Aorta (tissue), 5 donors: ENCODE results near the gene FRRS1L. TPM values are rescaled to one million over a fixed set of nuclear protein-coding genes. Genes with fewer than 3 reads are reported as not detected.

Source experiments
- ATAC-seq: fragments of 200-7000 bp; cut with Tn5 transposase; one replicate; pipeline ENCODE4 v1.9.1; 2022; ENCODE audit warnings: moderate library complexity; ENCODE audit not compliant: low FRiP score
- DNase-seq, 2 donors: peaks; one replicate each; pipeline ENCODE4 v3.0.0-alpha.2; 2020
- H3K27ac ChIP-seq, 2 donors: one replicate each; pipeline ENCODE4 v1.5.1; 2013; ENCODE audit warnings: low read length in 2 of 2, mild to moderate bottlenecking in 2 of 2, moderate library complexity in 2 of 2, control low read depth in 1 of 2, inconsistent platforms in 1 of 2, low read depth in 1 of 2
- H3K27me3 ChIP-seq, 2 donors: one replicate each; pipeline ENCODE4 v1.6.1; 2013; ENCODE audit warnings: control low read depth in 1 of 2, low read length in 1 of 2, mild to moderate bottlenecking in 1 of 2, moderate library complexity in 1 of 2; ENCODE audit not compliant: insufficient read depth in 2 of 2, control insufficient read depth in 1 of 2
- H3K36me3 ChIP-seq, 2 donors: one replicate each; pipeline ENCODE4 v1.6.1; 2013; ENCODE audit warnings: control low read depth in 1 of 2, low read length in 1 of 2, mild to moderate bottlenecking in 1 of 2; ENCODE audit not compliant: insufficient read depth in 2 of 2, control insufficient read depth in 1 of 2
- H3K4me1 ChIP-seq, 2 donors: one replicate each; pipeline ENCODE4 v1.6.1; 2013; ENCODE audit warnings: low read length in 2 of 2, control low read depth in 1 of 2, mild to moderate bottlenecking in 1 of 2, moderate library complexity in 1 of 2; ENCODE audit not compliant: insufficient read depth in 2 of 2, control insufficient read depth in 1 of 2
- H3K4me3 ChIP-seq, 2 donors: one replicate each; pipeline ENCODE4 v1.5.1; 2013; ENCODE audit warnings: low read length in 2 of 2, control low read depth in 1 of 2, mild to moderate bottlenecking in 1 of 2
- H3K9me3 ChIP-seq: one replicate; pipeline ENCODE4 v1.6.1; 2013; ENCODE audit warnings: mild to moderate bottlenecking, low read length; ENCODE audit not compliant: control insufficient read depth
- WGBS, 2 donors: extraction: QIAGEN DNeasy Blood & Tissue Kit; methylation state at CpG; one replicate each; pipeline ENCODE4 v1.1.7; 2013; 5-methylcytosine and 5-hydroxymethylcytosine counted together
- intact Hi-C, 2 donors: fragments of 100-400 bp; cut with DNase I; formaldehyde crosslinking; loops; one replicate each; pipeline versions ENCODE4 v1.14.2 to v1.15.0; 2022
- polyA plus RNA-seq, 2 donors: library from polyadenylated mRNA; stranded (reverse); fragments of 200-250 nt; gene quantifications; one replicate each; pipeline ENCODE4 v1.2.3, GENCODE V29; 2013
- total RNA-seq, 2 donors: library from RNA; stranded (reverse); fragmentation: NEBNext Ultra II Directional; extraction: Animal tissue kit (Norgen Biotek cat#: 25700); gene quantifications; one replicate each; pipeline ENCODE4 v1.2.1, GENCODE V29; 2021
- donor health status: healthy with polysubstance abuse.
- donor health status: Bipolar disorder and iron deficiency.
- donor health status: DM: no; HTN: no; CAD: no.
- donor health status: DM: no; HTN: no; CAD: no.
- donor health status: DM: yes; HTN: yes; CAD: no.

The FRRS1L gene
- total and polyA plus RNA-seq, 4 donors: under 0.01 to 1.9 (median 0.29) TPM; not detected in 1

GRCh38 chr9:109198736-109199382, 31.8 kb upstream of the FRRS1L start:
- intact Hi-C loops: no loop called here
- no peak for DNase-seq
- no peak overlapping the region for H3K27ac ChIP-seq
- ATAC-seq: no peak
- WGBS, 2 donors: 78 to 86% methylated on average over 6 of the region's 6 CpGs
- no peak overlapping the region for H3K4me3 ChIP-seq
- no peaks in the 10 kb centered on the region for H3K9me3 ChIP-seq
- no peaks in the 10 kb centered on the region for H3K4me1 ChIP-seq
- H3K36me3 ChIP-seq: no peaks in the 10 kb centered on the region
- no peaks in the 10 kb centered on the region for H3K27me3 ChIP-seq

GRCh38 chr9:109193974-109194556, 27.0 kb upstream of the FRRS1L start:
- Histone ChIP-seq H3K4me3 (no peak overlapping the region), H3K9me3 (no peaks in the 10 kb centered on the region), H3K4me1 (no peaks in the 10 kb centered on the region), H3K36me3 (no peaks in the 10 kb centered on the region), H3K27ac (no peak overlapping the region), H3K27me3 (no peaks in the 10 kb centered on the region)
- DNase-seq (no peak), ATAC-seq (no peak)
- 63 to 72% methylated on average over 11 of the region's 11 CpGs for WGBS, 2 donors
- intact Hi-C loops: no loop called here

GRCh38 chr9:109192732-109193361, 25.8 kb upstream of the FRRS1L start:
- Histone ChIP-seq H3K36me3 (no peaks in the 10 kb centered on the region), H3K27ac (no peak overlapping the region), H3K4me3 (no peak overlapping the region), H3K9me3 (no peaks in the 10 kb centered on the region), H3K27me3 (no peaks in the 10 kb centered on the region), H3K4me1 (no peaks in the 10 kb centered on the region)
- DNase-seq: no peak
- no peak for ATAC-seq
- intact Hi-C loops: no loop called here
- WGBS, 2 donors: 46 to 56% methylated on average over 7 of the region's 7 CpGs

- H3K4me1 ChIP-seq: no peaks in the 10 kb centered on the region
- 90 to 92% methylated on average over 9 of the region's 9 CpGs for WGBS, 2 donors
- ATAC-seq: no peak
- H3K9me3 ChIP-seq: no peaks in the 10 kb centered on the region
- H3K4me3 ChIP-seq: no peak overlapping the region
- no peaks in the 10 kb centered on the region for H3K27me3 ChIP-seq
- H3K27ac ChIP-seq: no peak overlapping the region
- intact Hi-C loops: no loop called here
- no peaks in the 10 kb centered on the region for H3K36me3 ChIP-seq
- no peak for DNase-seq
Observed at GRCh38 chr9:109191746-109192145, 24.7 kb upstream of the FRRS1L start.

- DNase-seq (no peak), ATAC-seq (no peak)
- Histone ChIP-seq H3K9me3 (peaks cover 2% of the 10 kb centered on the region), H3K27ac (no peak overlapping the region), H3K4me1 (no peaks in the 10 kb centered on the region), H3K4me3 (no peak overlapping the region), H3K27me3 (no peaks in the 10 kb centered on the region), H3K36me3 (no peaks in the 10 kb centered on the region)
- WGBS, 2 donors: 95% methylated on average over 1 of the region's 1 CpG
- intact Hi-C loops: no loop called here
Observed at GRCh38 chr9:109190151-109190550, 23.1 kb upstream of the FRRS1L start.

GRCh38 chr9:109186857-109187520, 19.9 kb upstream of the FRRS1L start:
- DNase-seq (no peak), ATAC-seq (no peak)
- H3K27me3 ChIP-seq: no peaks in the 10 kb centered on the region
- WGBS, 2 donors: 61 to 72% methylated on average over 9 of the region's 9 CpGs
- no peaks in the 10 kb centered on the region for H3K4me1 ChIP-seq
- peaks cover 2% of the 10 kb centered on the region for H3K9me3 ChIP-seq
- H3K36me3 ChIP-seq: no peaks in the 10 kb centered on the region
- intact Hi-C loops: loop anchor here in 1 of 2 donors (10.0 kb wide), 1 partner anchor 138 kb away; the partner anchor contains the start of gene EPB41L4B
- H3K27ac ChIP-seq: no peak overlapping the region
- no peak overlapping the region for H3K4me3 ChIP-seq

- Histone ChIP-seq H3K27me3 (no peaks in the 10 kb centered on the region), H3K4me3 (no peak overlapping the region), H3K36me3 (no peaks in the 10 kb centered on the region), H3K9me3 (peaks cover 2% of the 10 kb centered on the region), H3K27ac (no peak overlapping the region), H3K4me1 (no peaks in the 10 kb centered on the region)
- WGBS, 2 donors: 78 to 82% methylated on average over 13 of the region's 13 CpGs
- no peak for DNase-seq
- peak; percentile 43 for ATAC-seq
- intact Hi-C loops: loop anchor here in 1 of 2 donors (10.0 kb wide), 1 partner anchor 142 kb away; the partner anchor contains the start of gene EPB41L4B
Observed at GRCh38 chr9:109182940-109183798, 16.1 kb upstream of the FRRS1L start.

GRCh38 chr9:109182550-109182939, 15.5 kb upstream of the FRRS1L start:
- Histone ChIP-seq H3K27ac (no peak overlapping the region), H3K27me3 (no peaks in the 10 kb centered on the region), H3K4me3 (no peak overlapping the region), H3K9me3 (peaks cover 2% of the 10 kb centered on the region), H3K4me1 (no peaks in the 10 kb centered on the region), H3K36me3 (no peaks in the 10 kb centered on the region)
- no peak for DNase-seq
- intact Hi-C loops: loop anchor here in 1 of 2 donors (10.0 kb wide), 1 partner anchor 142 kb away; the partner anchor contains the start of gene EPB41L4B
- ATAC-seq: no peak
- WGBS, 2 donors: 85 to 86% methylated on average over 9 of the region's 9 CpGs
